Kidney glomerular epithelial cell (primary cell): Measurements from ENCODE around the gene RAC3.

Experiments used
- DNase-seq: peaks from one replicate; lab custom pipeline; 2025; lab: John Stamatoyannopoulos, UW

The RAC3 gene

GRCh38 chr17:82031303-82031884, at the start of gene RAC3:
Gene RAC3, plus strand, starts transcription at chr17:82031678. Its CDS starts 84 bp downstream, at chr17:82031762.
- no peak for DNase-seq

- no peak for DNase-seq
Observed at GRCh38 chr17:81983011-81983638, 48.4 kb upstream of the RAC3 start.

GRCh38 chr17:81983639-81984373, 47.7 kb upstream of the RAC3 start:
- no peak for DNase-seq

GRCh38 chr17:81984773-81985410, 46.6 kb upstream of the RAC3 start:
- no peak for DNase-seq

GRCh38 chr17:81986606-81987005, 44.9 kb upstream of the RAC3 start:
- DNase-seq: no peak

GRCh38 chr17:81987161-81987770, 44.2 kb upstream of the RAC3 start:
- DNase-seq: no peak

- DNase-seq: no peak
Observed at GRCh38 chr17:81990836-81991683, 40.4 kb upstream of the RAC3 start.

- DNase-seq: no peak
Observed at GRCh38 chr17:81991684-81992305, 39.7 kb upstream of the RAC3 start.

GRCh38 chr17:81992306-81993102, 39.0 kb upstream of the RAC3 start:
- DNase-seq: no peak

- DNase-seq: no peak
Observed at GRCh38 chr17:81993729-81994592, 37.5 kb upstream of the RAC3 start.

- no peak for DNase-seq
Observed at GRCh38 chr17:81994593-81995462, 36.6 kb upstream of the RAC3 start.

GRCh38 chr17:81995463-81996231, 35.8 kb upstream of the RAC3 start:
- DNase-seq: no peak

GRCh38 chr17:81996232-81996756, 35.2 kb upstream of the RAC3 start:
- DNase-seq: no peak

- no peak for DNase-seq
Observed at GRCh38 chr17:81996757-81997441, 34.6 kb upstream of the RAC3 start.

GRCh38 chr17:81998212-81998611, 33.3 kb upstream of the RAC3 start:
- no peak for DNase-seq

GRCh38 chr17:81998691-81999438, 32.6 kb upstream of the RAC3 start:
- DNase-seq: no peak
